ENCODE measurements around the gene TNFAIP3. TPM values are rescaled to one million over a fixed set of nuclear protein-coding genes. Genes with fewer than 3 reads are reported as not detected.

TNFAIP3 gene
- total RNA-seq, 1 donor from 2014 or later = 44.6 TPM

GRCh38 chr6:137901454-137901853 lies 34.4 kb downstream of the TNFAIP3 start:
- ATAC-seq = no peak
- no peaks in the 10 kb centered on the region for H3K9me3 ChIP-seq
- DNase-seq = no peak
- H3K4me1 ChIP-seq = no peaks in the 10 kb centered on the region
- H3K27me3 ChIP-seq (ENCODE audit: low read depth) = no peaks in the 10 kb centered on the region
- no peaks in the 10 kb centered on the region for H3K36me3 ChIP-seq
- intact Hi-C loops (cut with DNase I) = no loop called here
- no peak overlapping the region for H3K4me3 ChIP-seq
- H3K27ac ChIP-seq = no peak overlapping the region
- TF ChIP-seq CTCF (IDR thresholded peaks at IDR 0.05) = no peak

- Histone ChIP-seq H3K36me3 (no peaks in the 10 kb centered on the region), H3K4me1 (no peaks in the 10 kb centered on the region), H3K9me3 (no peaks in the 10 kb centered on the region), H3K27me3 (ENCODE audit: low read depth) (no peaks in the 10 kb centered on the region), H3K4me3 (no peak overlapping the region), H3K27ac (no peak overlapping the region)
- intact Hi-C loops (cut with DNase I) = no loop called here
- ATAC-seq = no peak
- no peak for DNase-seq
- no peak for TF ChIP-seq CTCF (IDR thresholded peaks at IDR 0.05)
Observed at GRCh38 chr6:137902699-137903098, 35.6 kb downstream of the TNFAIP3 start.

GRCh38 chr6:137903274-137903932 lies 36.3 kb downstream of the TNFAIP3 start:
- no peak for DNase-seq
- H3K4me3 ChIP-seq = no peak overlapping the region
- H3K27me3 ChIP-seq (ENCODE audit: low read depth) = no peaks in the 10 kb centered on the region
- no peak for ATAC-seq
- no peak overlapping the region for H3K27ac ChIP-seq
- no peaks in the 10 kb centered on the region for H3K9me3 ChIP-seq
- TF ChIP-seq CTCF (IDR thresholded peaks at IDR 0.05) = no peak
- H3K4me1 ChIP-seq = no peaks in the 10 kb centered on the region
- no peaks in the 10 kb centered on the region for H3K36me3 ChIP-seq
- intact Hi-C loops (cut with DNase I) = no loop called here

GRCh38 chr6:137903933-137904821 lies 37.1 kb downstream of the TNFAIP3 start:
- peak; percentile 39 to 66 for ATAC-seq
- intact Hi-C loops (cut with DNase I) = no loop called here
- no peak overlapping the region for H3K27ac ChIP-seq
- TF ChIP-seq CTCF (IDR thresholded peaks at IDR 0.05) = no peak
- no peak overlapping the region for H3K4me3 ChIP-seq
- no peaks in the 10 kb centered on the region for H3K9me3 ChIP-seq
- no peaks in the 10 kb centered on the region for H3K27me3 ChIP-seq (ENCODE audit: low read depth)
- no peaks in the 10 kb centered on the region for H3K36me3 ChIP-seq
- H3K4me1 ChIP-seq = no peaks in the 10 kb centered on the region
- peak; percentile 24 for DNase-seq

GRCh38 chr6:137904822-137905617 lies 38.0 kb downstream of the TNFAIP3 start:
- Histone ChIP-seq H3K27me3 (ENCODE audit: low read depth) (no peaks in the 10 kb centered on the region), H3K4me3 (no peak overlapping the region), H3K27ac (no peak overlapping the region), H3K4me1 (no peaks in the 10 kb centered on the region), H3K36me3 (no peaks in the 10 kb centered on the region), H3K9me3 (no peaks in the 10 kb centered on the region)
- peak; percentile 56 to 75 for ATAC-seq
- intact Hi-C loops (cut with DNase I) = no loop called here
- DNase-seq = peak; percentile 65
- TF ChIP-seq CTCF (IDR thresholded peaks at IDR 0.05) = no peak

All from lower lobe of right lung (tissue), 2 donors.